H9 (cell line): ENCODE data around the gene TGFBR2. TPM values are rescaled to one million over a fixed set of nuclear protein-coding genes. Genes with fewer than 3 reads are reported as not detected.

Experiments
- DNase-seq: peaks from one replicate; pipeline ENCODE4 v3.0.0-alpha.2; 2017
- H2AFZ ChIP-seq: one replicate; pipeline ENCODE4 v1.6.1; 2013; ENCODE audit warnings: mild to moderate bottlenecking, low read length, control low read depth, moderate library complexity
- H2AK5ac ChIP-seq: 2 replicates; pipeline ENCODE4 v1.6.1; 2013; ENCODE audit warnings: low read length, control low read depth, mixed read lengths; ENCODE audit not compliant: insufficient read length
- H2BK120ac ChIP-seq: one replicate; pipeline ENCODE4 v1.6.1; 2013; ENCODE audit warnings: low read depth, mild to moderate bottlenecking, low read length, control low read depth, inconsistent platforms; ENCODE audit not compliant: poor library complexity, severe bottlenecking
- H2BK12ac ChIP-seq: 2 replicates; pipeline ENCODE4 v1.6.1; 2013; ENCODE audit warnings: low read length, control low read depth, mixed read lengths, low read depth; ENCODE audit not compliant: insufficient read length
- H2BK15ac ChIP-seq: 2 replicates; pipeline ENCODE4 v1.6.1; 2013; ENCODE audit warnings: low read depth, low read length, control low read depth
- H2BK20ac ChIP-seq: one replicate; pipeline ENCODE4 v1.6.1; 2013; ENCODE audit warnings: low read depth, mild to moderate bottlenecking, low read length, control low read depth, inconsistent platforms; ENCODE audit not compliant: poor library complexity, severe bottlenecking
- H2BK5ac ChIP-seq: 2 replicates; pipeline ENCODE4 v1.6.1; 2013; ENCODE audit warnings: low read length, control low read depth, mixed read lengths; ENCODE audit not compliant: insufficient read length
- H3K14ac ChIP-seq: 2 replicates; pipeline ENCODE4 v1.6.1; 2013; ENCODE audit warnings: low read length, control low read depth; ENCODE audit not compliant: insufficient read depth
- H3K18ac ChIP-seq: 2 replicates; pipeline ENCODE4 v1.6.1; 2013; ENCODE audit warnings: low read depth, mild to moderate bottlenecking, mixed read lengths, low read length, control low read depth; ENCODE audit not compliant: insufficient read length
- H3K23ac ChIP-seq: 2 replicates; pipeline ENCODE4 v1.6.1; 2013; ENCODE audit warnings: low read length, control low read depth, mixed read lengths, low read depth; ENCODE audit not compliant: insufficient read length
- H3K23me2 ChIP-seq: 2 replicates; pipeline ENCODE4 v1.6.1; 2013; ENCODE audit warnings: low read depth, mild to moderate bottlenecking, mixed read lengths, low read length, control low read depth; ENCODE audit not compliant: insufficient read length, poor library complexity, severe bottlenecking
- H3K27ac ChIP-seq: 2 replicates; pipeline ENCODE4 v1.5.1; 2013; ENCODE audit warnings: low read length, control low read depth, mixed read lengths, low read depth; ENCODE audit not compliant: insufficient read length
- H3K27me3 ChIP-seq: 2 replicates; pipeline ENCODE4 v1.6.1; 2013; ENCODE audit warnings: low read length, control low read depth, inconsistent platforms; ENCODE audit not compliant: insufficient read depth
- H3K4ac ChIP-seq: 2 replicates; pipeline ENCODE4 v1.6.1; 2013; ENCODE audit warnings: low read depth, mild to moderate bottlenecking, control low read depth, inconsistent platforms, low read length, moderate library complexity
- H3K4me1 ChIP-seq: 2 replicates; pipeline ENCODE4 v1.6.1; 2013; ENCODE audit warnings: low read length, control low read depth, inconsistent platforms; ENCODE audit not compliant: insufficient read depth
- H3K4me2 ChIP-seq: 2 replicates; pipeline ENCODE4 v1.6.1; 2013; ENCODE audit warnings: low read length, control low read depth, mixed read lengths; ENCODE audit not compliant: insufficient read length, insufficient read depth
- H3K56ac ChIP-seq: 2 replicates; pipeline ENCODE4 v1.6.1; 2013; ENCODE audit warnings: low read depth, mild to moderate bottlenecking, mixed read lengths, low read length, control low read depth; ENCODE audit not compliant: insufficient read length
- H3K79me1 ChIP-seq: 2 replicates; pipeline ENCODE4 v1.6.1; 2013; ENCODE audit warnings: low read depth, mild to moderate bottlenecking, moderate library complexity, low read length, control low read depth, inconsistent platforms; ENCODE audit not compliant: insufficient read depth, poor library complexity, severe bottlenecking
- H3K79me2 ChIP-seq: 2 replicates; pipeline ENCODE4 v1.6.1; 2013; ENCODE audit warnings: low read length, control low read depth, inconsistent platforms; ENCODE audit not compliant: insufficient read depth
- H3K9ac ChIP-seq: 2 replicates; pipeline ENCODE4 v1.6.1; 2013; ENCODE audit warnings: low read length, control low read depth, mixed read lengths; ENCODE audit not compliant: insufficient read length; ENCODE audit errors: extremely low read depth
- H3K9me3 ChIP-seq: one replicate; pipeline ENCODE4 v1.6.1; 2013; ENCODE audit warnings: low read depth, low read length, inconsistent platforms; ENCODE audit not compliant: control insufficient read depth
- H3T11ph ChIP-seq: one replicate; pipeline ENCODE4 v1.6.1; 2013; ENCODE audit warnings: mild to moderate bottlenecking, low read length, control low read depth, inconsistent platforms
- H4K20me1 ChIP-seq: one replicate; pipeline ENCODE4 v1.6.1; 2013; ENCODE audit not compliant: control insufficient read depth, insufficient read length, insufficient read depth
- H4K5ac ChIP-seq: 2 replicates; pipeline ENCODE4 v1.6.1; 2013; ENCODE audit warnings: low read depth, mild to moderate bottlenecking, mixed read lengths, low read length, control low read depth; ENCODE audit not compliant: insufficient read length
- H4K8ac ChIP-seq: replicated peaks from 2 replicates; pipeline ENCODE4 v1.6.1; 2013; ENCODE audit warnings: low read length, control low read depth, mixed read lengths, low read depth; ENCODE audit not compliant: insufficient read length
- H4K91ac ChIP-seq: 2 replicates; pipeline ENCODE4 v1.6.1; 2013; ENCODE audit warnings: low read depth, mild to moderate bottlenecking, moderate library complexity, mixed read lengths, low read length, control low read depth; ENCODE audit not compliant: insufficient read length
- H3K27ac Mint-ChIP-seq, 3 experiments: 2 replicates in 2 of 3; 3 replicates in 1 of 3; pipeline ENCODE4 v1.8.0; 2020 to 2021; ENCODE audit warnings: mixed read lengths in 3 of 3, mild to moderate bottlenecking in 1 of 3, moderate library complexity in 1 of 3
- H3K27me3 Mint-ChIP-seq: 2 replicates; pipeline ENCODE4 v1.8.0; 2021; ENCODE audit warnings: low read depth, mild to moderate bottlenecking, moderate library complexity, mixed read lengths
- H3K36me3 Mint-ChIP-seq, 3 experiments: 2 replicates in 2 of 3; 3 replicates in 1 of 3; pipeline ENCODE4 v1.8.0; 2020 to 2021; ENCODE audit warnings: low read depth in 3 of 3, mixed read lengths in 3 of 3; ENCODE audit not compliant: insufficient read depth in 1 of 3
- H3K4me1 Mint-ChIP-seq, 2 experiments: 2 replicates each; pipeline ENCODE4 v1.8.0; 2020; ENCODE audit warnings: mixed read lengths in 2 of 2
- H3K4me3 Mint-ChIP-seq, 2 experiments: 2 replicates in 1 of 2; 3 replicates in 1 of 2; pipeline ENCODE4 v1.8.0; 2020 to 2021; ENCODE audit warnings: mild to moderate bottlenecking in 2 of 2, mixed read lengths in 2 of 2, moderate library complexity in 1 of 2
- H3K9me3 Mint-ChIP-seq, 2 experiments: 2 replicates in 1 of 2; 3 replicates in 1 of 2; pipeline ENCODE4 v1.8.0; 2020; ENCODE audit warnings: mild to moderate bottlenecking in 2 of 2, mixed read lengths in 2 of 2, moderate library complexity in 1 of 2
- WGBS: extraction: QIAGEN DNeasy Blood & Tissue Kit; methylation state at CpG from one replicate; pipeline ENCODE4 v1.1.7; 2013; ENCODE audit warnings: missing lambda C conversion rate, low lambda C conversion rate, mixed read lengths; ENCODE audit not compliant: insufficient read length; ENCODE audit errors: extremely low coverage; 5-methylcytosine and 5-hydroxymethylcytosine counted together
- total RNA-seq: library from RNA; stranded (reverse); gene quantifications from 2 replicates; pipeline ENCODE4 v1.2.1, GENCODE V29; 2021
- TF ChIP-seq, protein P1 (sequence below): fragments of 200-600 bp; sonication (generic); conservative IDR thresholded peaks from 3 replicates; pipeline ENCODE4 v1.8.0; 2021; ENCODE audit warnings: antibody characterized with exemption, mild to moderate bottlenecking

Gene TGFBR2
- total RNA-seq, 1 experiment from 2014 or later: 10.6 TPM

DNA sequence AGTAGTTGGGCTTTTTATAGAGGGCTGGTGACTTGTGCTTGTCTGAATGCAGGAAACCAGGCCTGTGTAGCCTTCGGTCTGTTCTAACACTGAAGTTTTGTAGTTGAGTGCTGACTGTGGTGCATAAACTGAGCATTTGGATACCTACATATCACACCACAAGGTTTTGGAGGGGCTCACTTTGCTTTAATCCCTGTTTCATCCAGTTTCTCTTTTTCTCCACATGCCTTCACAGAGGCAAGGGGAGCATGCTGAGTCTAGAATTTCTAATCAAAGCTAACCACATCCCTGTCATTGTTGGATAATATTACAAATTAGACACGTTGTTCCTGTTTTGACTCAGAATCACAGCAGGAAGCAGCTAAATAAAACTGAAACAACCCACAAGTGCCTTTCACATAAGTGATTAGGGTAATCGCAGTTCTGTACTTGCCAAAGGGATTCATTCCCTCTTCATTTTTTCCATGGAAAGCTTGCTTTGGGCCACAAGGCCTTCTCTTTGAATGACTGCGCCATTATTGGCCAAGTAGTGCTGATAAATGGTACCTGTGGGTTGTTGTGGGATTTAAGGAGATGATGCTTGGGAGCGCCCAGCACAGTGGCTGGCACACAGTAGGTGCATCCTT is 48.9 kb downstream of the TGFBR2 start:
- H3T11ph ChIP-seq: no peak overlapping the region
- H2BK12ac ChIP-seq: no peak overlapping the region
- no CpG with 5 or more reads among the region's 5 CpGs for WGBS
- no peak for DNase-seq
- H2BK5ac ChIP-seq: no peak overlapping the region
- no peaks in the 10 kb centered on the region for H3K23me2 ChIP-seq
- no peak overlapping the region for H3K56ac ChIP-seq
- Mint-ChIP-seq H3K9me3 (no peaks in the 10 kb centered on the region), H3K27me3 (no peaks in the 10 kb centered on the region), H3K27ac (peak overlapping the region in 1 of 3 experiments; percentile 8; a peak in 1 of 7 replicates), H3K36me3 (peaks cover 25 to 53% (median 31%) of the 10 kb centered on the region in 3 experiments; a peak in 6 of 7 replicates), H3K4me1 (peaks cover 26 to 28% of the 10 kb centered on the region in 2 experiments), H3K4me3 (no peak overlapping the region)
- no peak overlapping the region for H3K27ac ChIP-seq
- H2BK20ac ChIP-seq: no peak overlapping the region
- no peaks in the 10 kb centered on the region for H3K79me2 ChIP-seq
- H3K18ac ChIP-seq: no peak overlapping the region
- no peak overlapping the region for H4K5ac ChIP-seq
- no peak overlapping the region for H4K91ac ChIP-seq
- TF ChIP-seq, protein P1, sequence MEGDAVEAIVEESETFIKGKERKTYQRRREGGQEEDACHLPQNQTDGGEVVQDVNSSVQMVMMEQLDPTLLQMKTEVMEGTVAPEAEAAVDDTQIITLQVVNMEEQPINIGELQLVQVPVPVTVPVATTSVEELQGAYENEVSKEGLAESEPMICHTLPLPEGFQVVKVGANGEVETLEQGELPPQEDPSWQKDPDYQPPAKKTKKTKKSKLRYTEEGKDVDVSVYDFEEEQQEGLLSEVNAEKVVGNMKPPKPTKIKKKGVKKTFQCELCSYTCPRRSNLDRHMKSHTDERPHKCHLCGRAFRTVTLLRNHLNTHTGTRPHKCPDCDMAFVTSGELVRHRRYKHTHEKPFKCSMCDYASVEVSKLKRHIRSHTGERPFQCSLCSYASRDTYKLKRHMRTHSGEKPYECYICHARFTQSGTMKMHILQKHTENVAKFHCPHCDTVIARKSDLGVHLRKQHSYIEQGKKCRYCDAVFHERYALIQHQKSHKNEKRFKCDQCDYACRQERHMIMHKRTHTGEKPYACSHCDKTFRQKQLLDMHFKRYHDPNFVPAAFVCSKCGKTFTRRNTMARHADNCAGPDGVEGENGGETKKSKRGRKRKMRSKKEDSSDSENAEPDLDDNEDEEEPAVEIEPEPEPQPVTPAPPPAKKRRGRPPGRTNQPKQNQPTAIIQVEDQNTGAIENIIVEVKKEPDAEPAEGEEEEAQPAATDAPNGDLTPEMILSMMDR: no peak
- H3K4me1 ChIP-seq: peaks cover 17% of the 10 kb centered on the region
- H2BK15ac ChIP-seq: no peak overlapping the region
- H3K23ac ChIP-seq: no peak overlapping the region
- no peaks in the 10 kb centered on the region for H4K20me1 ChIP-seq
- no peak overlapping the region for H3K9ac ChIP-seq
- no peaks in the 10 kb centered on the region for H3K9me3 ChIP-seq
- no peak overlapping the region for H4K8ac ChIP-seq
- H3K4ac ChIP-seq: no peak overlapping the region
- H3K14ac ChIP-seq: no peak overlapping the region
- H2BK120ac ChIP-seq: no peak overlapping the region
- H3K27me3 ChIP-seq: no peaks in the 10 kb centered on the region
- H2AK5ac ChIP-seq: no peak overlapping the region
- no peaks in the 10 kb centered on the region for H3K79me1 ChIP-seq
- no peak overlapping the region for H3K4me2 ChIP-seq
- no peak overlapping the region for H2AFZ ChIP-seq
